Measurements from ENCODE around the gene CDRT15.
"Not testable (repeated sequence)": the region's sequence is repeated elsewhere in the genome, so short reads cannot be mapped to it uniquely, and the experiment has no call there.

The CDRT15 gene

DNA sequence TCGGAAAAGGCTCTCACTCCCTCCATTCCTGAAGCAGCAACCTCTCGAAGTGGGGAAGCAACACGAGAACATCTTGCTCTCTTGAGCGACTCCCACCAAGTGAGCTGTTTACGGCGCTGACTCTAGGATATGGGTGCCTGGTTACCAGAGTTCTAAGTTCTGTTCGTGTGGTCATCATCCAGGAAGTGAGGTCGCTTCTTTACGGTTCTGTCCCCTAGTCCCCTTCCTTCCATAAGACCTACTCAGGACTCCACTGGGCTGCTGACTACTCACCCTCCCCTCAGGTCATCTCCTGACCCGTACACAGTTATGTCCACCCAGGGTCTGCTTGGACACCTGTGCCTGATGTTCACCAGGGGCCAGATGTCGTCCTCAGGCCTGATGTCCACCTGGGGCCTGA is at the start of gene CDRT15:
TSS of gene CDRT15 (minus strand) at position 101 of the 400 bp plus-strand sequence. CDS start at position 72, 29 bp downstream.
- not testable (repeated sequence) for DNase-seq (ENCODE audit: extremely low read depth in 1 of 2, low read depth in 1 of 2)

- no peak for DNase-seq (ENCODE audit: extremely low read depth in 1 of 2, low read depth in 1 of 2)
Measured at GRCh38 chr17:14282726-14283125, 46.1 kb upstream of the CDRT15 start.

DNA sequence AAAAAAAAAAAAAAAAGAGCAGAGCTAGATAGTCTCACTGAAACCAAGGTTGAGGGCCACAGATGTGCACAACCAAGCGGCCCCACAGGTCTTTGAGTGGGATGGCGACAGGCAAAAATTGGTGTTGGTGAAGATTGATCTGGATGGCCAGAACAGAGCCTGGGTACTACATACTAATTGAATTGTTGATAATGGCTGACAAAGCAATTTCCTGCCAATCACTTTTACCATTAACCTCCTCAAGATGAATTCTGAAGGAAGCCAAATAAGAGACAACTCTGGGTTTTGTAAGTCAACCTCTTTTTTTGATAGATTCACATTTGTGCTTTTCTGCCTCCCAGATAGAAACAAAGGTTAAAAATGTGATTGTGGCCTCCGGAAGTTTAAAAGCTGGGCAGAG is 44.9 kb upstream of the CDRT15 start:
- no peak for DNase-seq (ENCODE audit: extremely low read depth in 1 of 2, low read depth in 1 of 2)

- DNase-seq (ENCODE audit: extremely low read depth in 1 of 2, low read depth in 1 of 2), result no peak
Measured at GRCh38 chr17:14276535-14277250, 40.0 kb upstream of the CDRT15 start.

DNA sequence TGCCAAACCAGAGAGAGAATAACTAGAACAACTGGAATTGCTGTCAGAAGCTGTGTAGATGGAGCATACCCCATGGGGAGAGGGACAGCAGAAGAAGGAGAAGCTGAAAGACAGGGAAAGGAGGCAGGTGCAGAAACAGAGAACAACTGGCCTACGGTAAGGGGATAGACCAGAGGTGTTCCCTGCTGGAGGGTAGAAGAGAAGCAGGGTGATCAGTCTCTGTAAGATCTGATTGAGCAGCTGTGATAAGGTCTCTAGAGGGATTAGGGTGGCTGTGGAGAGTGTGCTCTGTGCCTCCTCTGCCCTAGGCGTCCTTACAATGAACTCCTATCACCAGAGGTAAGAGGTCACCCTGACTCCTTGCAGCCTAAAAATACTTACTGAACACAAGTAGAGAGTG is 33.8 kb upstream of the CDRT15 start:
- DNase-seq (ENCODE audit: extremely low read depth in 1 of 2, low read depth in 1 of 2), result no peak

DNA sequence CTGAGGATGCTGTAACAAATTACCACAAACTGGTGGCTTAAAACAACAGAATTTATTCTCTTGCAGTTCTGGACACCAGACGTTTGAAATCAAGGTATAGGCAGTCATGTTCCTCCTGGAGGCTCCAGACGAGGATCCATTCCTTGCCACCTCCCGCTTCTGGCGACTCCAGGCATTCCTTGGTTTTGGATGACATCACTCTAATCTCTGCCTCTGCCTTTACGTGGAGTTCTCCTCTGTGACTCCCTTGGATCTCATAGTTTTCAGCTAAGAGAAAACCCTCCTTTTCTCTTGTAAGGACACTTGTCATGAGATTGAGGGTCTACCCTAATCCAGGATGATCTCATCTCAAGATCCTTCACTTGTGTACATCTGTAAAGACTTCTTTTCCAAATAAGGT is 32.8 kb upstream of the CDRT15 start:
- no peak for DNase-seq (ENCODE audit: extremely low read depth in 1 of 2, low read depth in 1 of 2)

DNA sequence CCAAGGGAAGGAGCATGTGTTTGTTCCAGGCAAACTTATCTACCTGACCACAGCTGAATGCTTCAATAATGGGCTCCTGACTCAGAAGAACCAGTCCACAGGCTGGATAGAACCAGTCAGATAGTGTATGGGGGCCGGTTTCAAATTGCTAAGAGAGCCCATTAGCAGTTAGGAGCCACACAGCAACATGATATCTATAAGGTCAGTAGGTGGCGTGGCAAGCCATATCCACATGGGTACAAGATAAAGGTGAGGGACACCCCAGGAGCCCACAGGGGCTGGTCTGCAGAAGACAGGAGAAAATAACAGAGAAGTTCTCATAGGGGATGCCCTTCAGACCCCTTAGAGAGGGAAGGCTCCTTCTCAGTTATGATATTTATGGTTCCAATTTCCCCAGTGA is 31.6 kb upstream of the CDRT15 start:
- DNase-seq (ENCODE audit: extremely low read depth in 1 of 2, low read depth in 1 of 2), result no peak

- no peak for DNase-seq (ENCODE audit: extremely low read depth in 1 of 2, low read depth in 1 of 2)
Measured at GRCh38 chr17:14261406-14261805, 24.7 kb upstream of the CDRT15 start.

DNA sequence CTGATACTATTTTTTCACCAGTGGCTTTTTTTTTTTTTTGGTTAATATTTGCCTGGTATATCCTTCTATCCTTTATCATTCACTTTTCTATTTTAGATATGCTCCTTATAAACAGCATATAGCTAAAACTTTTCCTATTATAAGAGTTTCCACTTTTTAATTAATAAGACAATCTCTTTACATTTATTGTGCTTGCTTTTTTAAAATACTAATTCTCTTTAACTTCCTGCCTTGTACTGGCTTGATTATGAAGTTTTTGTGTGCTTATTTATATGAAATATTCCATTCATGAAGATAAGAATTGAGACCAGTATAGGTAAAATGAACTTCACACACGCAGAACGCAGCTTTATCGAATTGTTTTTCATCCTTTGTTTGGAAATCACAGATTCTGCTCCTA is 9.0 kb upstream of the CDRT15 start:
- DNase-seq (ENCODE audit: extremely low read depth in 1 of 2, low read depth in 1 of 2), result no peak

GRCh38 chr17:14245002-14245401 is 8.3 kb upstream of the CDRT15 start:
- DNase-seq (ENCODE audit: extremely low read depth in 1 of 2, low read depth in 1 of 2), result no peak

DNA sequence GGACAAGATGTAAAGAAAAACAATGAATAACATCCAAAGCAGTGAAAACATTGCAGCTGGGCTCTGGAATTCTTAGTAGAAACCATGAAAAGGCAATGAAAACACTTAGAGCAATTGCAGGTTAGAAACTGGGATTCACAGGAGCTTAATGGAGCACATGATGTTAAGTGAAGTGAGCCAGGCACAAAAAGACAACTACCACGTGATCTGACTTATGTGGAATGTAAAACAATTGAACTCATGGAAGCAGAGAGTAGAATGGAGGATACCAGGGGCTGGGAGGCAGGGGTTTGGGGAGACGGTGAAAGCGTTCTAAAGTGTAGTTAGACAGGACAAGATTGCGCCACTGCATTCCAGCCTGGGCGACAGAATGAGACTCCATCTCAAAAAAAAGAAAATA is 2.6 kb upstream of the CDRT15 start:
- not testable (repeated sequence) for DNase-seq (ENCODE audit: extremely low read depth in 1 of 2, low read depth in 1 of 2)

- DNase-seq (ENCODE audit: extremely low read depth in 1 of 2, low read depth in 1 of 2), result not testable (repeated sequence)
Measured at GRCh38 chr17:14236032-14236431, 630 bp downstream of the CDRT15 start.

DNA sequence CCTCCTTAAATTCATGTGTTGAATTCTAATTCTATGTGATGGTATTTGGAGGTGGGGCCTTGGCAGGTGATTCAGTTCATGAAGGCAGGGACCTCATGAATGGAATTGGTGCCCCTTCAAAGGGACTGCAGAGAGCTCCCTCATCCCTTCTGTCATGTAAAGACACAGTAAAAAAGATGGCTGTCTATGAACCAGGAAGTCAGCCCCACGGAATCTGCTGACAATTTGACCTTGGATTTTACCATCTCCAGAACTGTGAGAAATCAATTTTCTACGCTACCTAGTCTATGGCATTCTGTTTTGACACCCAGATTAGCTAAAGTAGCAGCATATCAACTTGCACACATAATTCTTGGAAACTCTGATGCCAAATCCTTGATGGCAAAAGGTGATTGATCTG is 1.6 kb downstream of the CDRT15 start:
- DNase-seq (ENCODE audit: extremely low read depth in 1 of 2, low read depth in 1 of 2), result not testable (repeated sequence)

DNA sequence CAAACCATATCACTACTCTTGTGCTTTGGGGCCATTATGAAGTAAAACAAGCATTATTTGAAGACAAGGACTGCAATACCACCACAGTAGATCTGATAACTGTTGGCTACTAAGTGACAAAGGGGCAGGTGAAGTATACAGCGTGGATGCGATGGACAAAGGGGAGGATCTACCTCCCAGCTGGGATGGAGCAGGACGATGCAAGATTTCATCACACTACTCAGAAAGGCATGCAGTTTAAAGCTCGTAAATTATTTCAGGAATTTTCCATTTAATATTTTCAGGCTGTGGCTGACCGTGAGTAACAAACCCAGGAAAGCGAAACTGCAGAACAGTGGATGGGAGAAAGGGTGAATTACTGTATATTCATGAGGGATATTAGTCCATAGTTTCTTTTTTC is 5.5 kb downstream of the CDRT15 start:
- DNase-seq (ENCODE audit: extremely low read depth in 1 of 2, low read depth in 1 of 2), result not testable (repeated sequence)

DNA sequence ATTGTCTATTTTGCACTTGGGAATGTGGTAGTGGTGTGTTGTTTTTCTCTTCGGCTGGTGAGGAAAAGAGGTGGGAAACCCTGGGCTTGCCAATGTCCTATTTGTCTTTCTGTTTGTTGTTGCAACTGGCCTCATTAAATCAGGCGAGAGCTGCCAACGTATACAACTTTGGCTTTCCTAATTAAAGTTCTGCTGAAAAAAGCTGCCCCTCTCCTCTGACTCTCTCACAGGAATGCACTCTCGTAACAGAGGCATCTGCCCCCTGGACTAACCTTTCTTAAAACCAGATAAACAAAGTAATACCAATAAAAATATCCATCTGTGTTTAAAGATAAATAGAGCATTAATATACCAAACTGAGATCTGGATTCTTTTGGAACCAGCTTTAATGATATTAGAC is 7.8 kb downstream of the CDRT15 start:
- DNase-seq (ENCODE audit: extremely low read depth in 1 of 2, low read depth in 1 of 2), result no peak

DNA sequence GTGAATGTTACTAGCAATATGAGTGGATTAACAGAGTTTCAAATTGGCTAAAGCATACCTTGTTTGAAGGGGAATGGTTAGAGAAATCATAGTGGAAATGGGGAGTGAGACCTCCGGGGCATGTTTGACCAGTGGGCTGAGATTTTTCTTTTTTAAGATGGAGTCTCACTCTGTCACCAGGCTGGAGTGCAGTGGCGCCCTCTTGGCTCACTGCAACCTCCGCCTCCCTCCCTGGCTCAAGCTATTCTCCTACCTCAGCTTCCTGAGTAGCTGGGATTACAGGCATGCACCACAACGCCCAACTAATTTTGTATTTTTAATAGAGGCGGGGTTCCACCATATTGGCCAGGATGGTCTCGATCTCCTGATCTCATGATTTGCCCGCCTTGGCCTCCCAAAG is 9.6 kb downstream of the CDRT15 start:
- DNase-seq (ENCODE audit: extremely low read depth in 1 of 2, low read depth in 1 of 2), result no peak

DNA sequence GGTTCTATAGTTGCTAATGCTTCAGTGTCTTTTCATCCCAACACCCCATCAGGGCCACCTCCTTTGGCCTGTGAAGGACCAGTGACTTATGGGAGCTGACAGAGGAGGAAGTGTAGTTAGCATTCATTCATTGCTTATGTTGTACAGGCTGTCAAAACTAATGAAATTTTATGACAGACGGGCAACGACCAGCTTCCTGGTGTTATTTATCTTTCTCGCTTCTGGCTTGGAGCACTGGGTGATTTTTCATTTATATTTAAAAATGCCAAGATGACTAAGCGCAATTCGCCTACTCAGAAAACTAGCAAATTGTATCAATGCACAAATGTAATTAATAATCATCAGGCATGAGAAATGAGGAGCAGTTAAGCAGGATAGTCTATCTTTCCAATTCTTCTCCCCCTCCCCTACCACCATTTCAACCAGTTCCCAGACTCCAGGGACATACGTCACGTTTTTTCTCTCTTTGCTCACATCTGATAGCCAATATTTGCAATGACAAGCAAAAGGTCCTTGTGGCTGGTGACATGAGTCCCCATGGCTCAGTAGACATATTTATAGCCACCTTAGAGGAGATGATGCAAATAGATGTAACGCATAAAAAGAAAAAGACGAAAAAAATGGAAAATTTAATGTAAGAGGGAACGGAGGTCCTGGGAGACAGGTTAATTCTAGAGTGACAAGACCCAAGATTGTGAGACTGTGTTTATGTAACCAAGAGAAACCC is 11.2 kb downstream of the CDRT15 start:
- DNase-seq (ENCODE audit: extremely low read depth in 1 of 2, low read depth in 1 of 2), result no peak

DNA sequence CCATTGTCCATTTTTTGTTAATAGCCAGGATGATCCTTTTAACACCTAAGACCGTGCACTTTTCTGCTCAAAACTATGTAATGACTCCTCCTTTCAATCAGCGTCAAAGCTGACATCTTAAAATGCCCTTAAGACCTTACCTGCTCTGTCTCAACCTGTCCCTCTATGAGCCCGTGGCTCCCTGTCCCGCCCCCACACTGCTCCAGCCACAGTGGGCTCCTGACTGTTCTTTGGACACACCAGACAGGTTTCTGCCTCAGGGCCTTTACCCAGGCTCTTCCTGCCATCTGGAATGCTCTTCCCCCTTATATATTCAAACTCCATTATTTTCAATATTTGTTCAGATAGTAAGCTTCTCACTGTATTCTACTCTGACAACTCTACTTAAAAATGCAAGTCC is 14.1 kb downstream of the CDRT15 start:
- no peak for DNase-seq (ENCODE audit: extremely low read depth in 1 of 2, low read depth in 1 of 2)

GRCh38 chr17:14214271-14214670 is 22.4 kb downstream of the CDRT15 start:
- no peak for DNase-seq (ENCODE audit: extremely low read depth in 1 of 2, low read depth in 1 of 2)

GRCh38 chr17:14212401-14212800 is 24.3 kb downstream of the CDRT15 start:
- no peak for DNase-seq (ENCODE audit: extremely low read depth in 1 of 2, low read depth in 1 of 2)

DNA sequence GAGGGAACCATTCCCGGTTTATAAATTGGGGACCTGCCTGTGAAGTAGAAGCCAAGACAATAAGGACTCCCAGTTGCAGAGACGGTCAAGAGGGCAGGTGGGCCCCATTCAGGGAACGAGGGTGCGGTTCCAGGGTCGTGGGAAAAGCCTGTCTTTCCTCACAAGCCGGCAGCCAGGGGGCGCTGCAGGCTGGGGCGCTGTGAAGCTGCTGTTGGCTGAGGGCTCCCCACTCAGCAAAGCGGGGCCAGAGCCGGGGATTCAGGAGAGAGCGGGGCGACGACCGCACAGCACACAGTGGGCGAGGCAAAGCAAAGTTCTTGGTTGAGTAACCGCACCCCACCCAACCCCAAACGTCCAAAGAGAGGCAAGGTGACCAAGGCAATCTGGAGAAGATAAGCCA is 24.9 kb downstream of the CDRT15 start:
- DNase-seq (ENCODE audit: extremely low read depth in 1 of 2, low read depth in 1 of 2), result no peak

GRCh38 chr17:14211246-14211645 is 25.4 kb downstream of the CDRT15 start:
- DNase-seq (ENCODE audit: extremely low read depth in 1 of 2, low read depth in 1 of 2), result no peak

All from stimulated activated CD8-positive, alpha-beta memory T cell treated with anti-CD3 and anti-CD28 coated beads, Interleukin-7, amount 100 ng/mL, for 48 hours (primary cell).